HUES6 (cell line): ENCODE results near the gene IL6R.

Source experiments
- H3K27ac ChIP-seq: 2 replicates; pipeline ENCODE4 v1.7.0; 2013; ENCODE audit warnings: low read depth, mild to moderate bottlenecking, low read length, inconsistent platforms
- H3K27me3 ChIP-seq: 2 replicates; pipeline ENCODE4 v1.6.1; 2013; ENCODE audit warnings: low read length; ENCODE audit not compliant: control insufficient read depth, insufficient read depth
- H3K36me3 ChIP-seq: 2 replicates; pipeline ENCODE4 v1.6.1; 2013; ENCODE audit warnings: low read length; ENCODE audit not compliant: control insufficient read depth, insufficient read depth
- H3K4me1 ChIP-seq: 2 replicates; pipeline ENCODE4 v1.6.1; 2013; ENCODE audit warnings: low read length; ENCODE audit not compliant: control insufficient read depth, insufficient read depth
- H3K4me3 ChIP-seq: 2 replicates; pipeline ENCODE4 v1.5.1; 2013; ENCODE audit warnings: low read depth, low read length
- H3K9ac ChIP-seq: one replicate; pipeline ENCODE4 v1.6.1; 2013; ENCODE audit warnings: mild to moderate bottlenecking, low read length
- H3K9me3 ChIP-seq: 2 replicates; pipeline ENCODE4 v1.6.1; 2013; ENCODE audit warnings: low read depth, low read length; ENCODE audit not compliant: control insufficient read depth, insufficient read depth

IL6R gene

DNA sequence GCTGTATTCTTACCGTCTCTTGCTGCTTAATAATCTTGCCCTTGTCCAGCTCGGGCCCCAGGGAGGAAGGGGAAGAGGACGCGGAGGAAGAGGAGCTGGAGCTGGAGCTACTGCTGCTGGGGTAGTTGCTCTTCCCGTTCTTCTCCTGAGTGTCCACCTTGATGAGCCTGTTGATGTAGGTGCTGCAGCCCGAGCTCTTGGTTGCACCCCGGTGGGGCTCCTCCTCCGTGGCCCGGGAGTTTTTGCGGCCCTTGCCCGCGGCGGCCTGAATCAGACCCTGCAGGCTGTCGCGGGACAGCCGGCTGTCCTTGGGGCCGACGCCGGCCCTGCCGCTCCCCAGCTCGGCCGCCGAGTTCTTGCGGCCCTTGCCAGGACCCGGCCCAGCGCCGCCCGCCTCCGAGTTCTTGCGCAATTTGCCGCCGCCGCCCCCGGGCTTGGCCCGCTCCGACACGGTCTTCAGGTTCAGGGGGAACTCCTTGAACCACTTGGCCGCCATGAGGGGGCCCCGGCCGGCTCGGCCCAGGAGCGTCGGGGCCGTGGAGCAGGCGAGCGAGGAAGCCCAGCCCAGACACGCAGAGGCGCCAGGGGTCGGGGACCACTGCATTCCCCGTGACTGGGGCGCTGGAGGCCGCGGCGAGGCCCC lies 96.4 kb downstream of the IL6R start:
- peak overlapping the region; percentile 46 for H3K4me3 ChIP-seq
- no peak overlapping the region for H3K27ac ChIP-seq
- H3K9me3 ChIP-seq = peaks cover 4% of the 10 kb centered on the region
- peaks cover 77% of the 10 kb centered on the region for H3K27me3 ChIP-seq
- no peaks in the 10 kb centered on the region for H3K36me3 ChIP-seq
- peak overlapping the region; percentile 17 for H3K9ac ChIP-seq
- 0 out of 2 replicates have a peak, but pooled peaks cover 2% of the 10 kb centered on the region for H3K4me1 ChIP-seq

DNA sequence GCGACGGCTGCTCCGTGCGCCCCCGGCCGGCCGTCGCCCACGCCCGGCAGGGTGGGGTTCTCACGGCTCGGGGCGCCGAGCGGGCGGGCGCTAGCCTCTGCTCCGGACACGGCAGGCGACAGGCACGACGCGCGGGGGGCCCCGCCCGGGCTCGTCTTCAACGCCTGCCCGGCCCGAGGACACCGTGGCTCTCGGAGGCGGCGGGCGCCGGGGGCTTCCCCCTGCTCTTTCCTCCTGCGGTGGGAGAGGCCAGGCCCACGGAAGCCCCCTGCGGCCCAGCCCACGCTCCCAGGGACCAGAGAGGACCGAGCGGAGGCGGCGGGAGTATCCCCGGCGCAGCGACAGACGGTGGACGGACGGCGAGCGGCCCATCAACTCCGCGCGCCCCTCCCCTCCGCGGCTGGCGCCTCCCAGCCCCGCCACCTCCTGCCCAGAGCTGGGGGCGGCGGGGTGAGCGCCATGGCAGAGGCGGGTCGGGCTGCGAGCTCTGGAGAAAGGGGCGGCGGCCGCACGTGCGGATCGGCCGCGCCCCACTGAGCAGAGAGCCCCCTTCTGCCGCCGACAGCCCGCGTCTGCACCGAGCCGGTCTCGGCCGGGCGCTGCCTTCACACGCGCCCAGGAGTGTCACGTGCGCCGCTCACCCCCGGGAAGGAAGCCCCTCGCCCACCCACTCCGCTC lies 97.1 kb downstream of the IL6R start, which contains the start of the genes SHE and TDRD10:
Gene SHE (minus strand): TSS at position 347 of the 678 bp plus-strand sequence. CDS start 386 bp downstream, outside the sequence.
Gene TDRD10 (plus strand): TSS at position 154 of the 678 bp plus-strand sequence. CDS start 4,685 bp downstream, outside the sequence.
- Histone ChIP-seq H3K27ac (no peak within 1 kb of the TSS), H3K9me3 (peaks cover 4% of the 10 kb centered on the region), H3K4me1 (0 out of 2 replicates have a peak, but pooled peaks cover 2% of the 10 kb centered on the region), H3K9ac (peak within 1 kb of the TSS; percentile 17), H3K36me3 (no peaks in the 10 kb centered on the region), H3K27me3 (peaks cover 82% of the 10 kb centered on the region), H3K4me3 (peak within 1 kb of the TSS; percentile 46)

DNA sequence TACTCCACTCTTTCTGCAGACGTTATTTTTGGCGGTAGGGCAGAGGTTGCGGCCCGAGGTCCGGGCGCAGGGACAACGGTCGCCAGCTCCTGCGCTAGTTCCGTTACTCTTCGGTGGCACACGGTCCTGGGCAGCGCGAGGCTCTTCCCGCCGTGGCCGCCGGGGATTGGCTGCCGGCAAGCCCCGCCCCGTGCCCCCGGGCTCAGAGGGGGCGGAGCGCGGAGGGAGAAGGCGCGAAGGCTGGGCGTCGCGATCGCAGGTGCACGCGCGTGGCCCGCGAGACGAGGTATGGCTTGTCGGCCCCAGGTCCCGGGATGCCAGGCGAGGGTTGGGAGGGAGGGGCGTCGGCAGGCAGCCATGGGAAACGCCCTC lies 97.6 kb downstream of the IL6R start:
- Histone ChIP-seq H3K9ac (no peak overlapping the region), H3K27ac (no peak overlapping the region), H3K9me3 (peaks cover 4% of the 10 kb centered on the region), H3K36me3 (no peaks in the 10 kb centered on the region), H3K27me3 (peaks cover 88% of the 10 kb centered on the region), H3K4me1 (0 out of 2 replicates have a peak, but pooled peaks cover 2% of the 10 kb centered on the region), H3K4me3 (peak overlapping the region; percentile 46)

DNA sequence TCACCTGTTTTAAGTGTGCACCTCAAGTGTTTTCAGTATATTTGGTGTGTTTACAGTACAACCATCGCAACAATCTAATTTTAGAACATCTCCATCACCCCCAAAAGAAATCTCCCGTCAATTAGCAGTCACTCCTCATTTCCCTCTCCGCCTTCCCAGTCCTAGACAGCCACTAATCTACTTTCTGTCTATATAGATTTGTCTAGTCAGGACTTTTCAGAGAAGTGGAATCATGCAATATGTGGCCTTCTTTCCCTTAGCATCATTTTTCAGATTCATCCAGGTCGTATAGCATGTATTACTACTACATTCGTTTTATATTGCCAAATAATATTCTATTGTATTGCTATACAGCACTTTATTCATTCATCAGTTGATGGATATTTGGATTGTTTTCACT lies 98.8 kb downstream of the IL6R start:
- 0 out of 2 replicates have a peak, but pooled peaks cover 2% of the 10 kb centered on the region for H3K4me1 ChIP-seq
- H3K27ac ChIP-seq = no peak overlapping the region
- no peak overlapping the region for H3K4me3 ChIP-seq
- H3K36me3 ChIP-seq = no peaks in the 10 kb centered on the region
- no peak overlapping the region for H3K9ac ChIP-seq
- peaks cover 4% of the 10 kb centered on the region for H3K9me3 ChIP-seq
- H3K27me3 ChIP-seq = peaks cover 92% of the 10 kb centered on the region

DNA sequence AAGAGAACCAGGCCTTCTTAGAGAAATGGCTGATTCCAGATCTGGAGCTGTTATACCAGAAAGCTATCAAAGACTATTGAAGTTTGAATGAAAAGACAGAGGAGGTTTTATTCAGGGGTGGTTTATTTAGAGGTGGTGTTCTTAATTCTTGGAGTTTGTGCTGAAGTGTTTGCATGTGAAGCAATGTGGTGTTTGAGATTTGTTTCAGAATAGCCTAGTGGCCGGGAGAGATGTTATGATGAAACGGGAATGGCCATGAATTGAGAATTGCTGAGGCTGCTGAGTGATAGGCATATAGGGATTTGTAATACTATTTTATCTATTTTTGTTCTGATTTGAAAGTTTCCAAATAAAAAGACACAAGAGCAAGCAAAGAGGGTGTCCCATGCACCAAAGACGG lies 107.6 kb downstream of the IL6R start:
- Histone ChIP-seq H3K9me3 (no peaks in the 10 kb centered on the region), H3K4me1 (no peaks in the 10 kb centered on the region), H3K27me3 (peaks cover 13% of the 10 kb centered on the region; the same call in 1 of the 2 replicates), H3K4me3 (no peak overlapping the region), H3K9ac (no peak overlapping the region), H3K27ac (no peak overlapping the region), H3K36me3 (no peaks in the 10 kb centered on the region)

DNA sequence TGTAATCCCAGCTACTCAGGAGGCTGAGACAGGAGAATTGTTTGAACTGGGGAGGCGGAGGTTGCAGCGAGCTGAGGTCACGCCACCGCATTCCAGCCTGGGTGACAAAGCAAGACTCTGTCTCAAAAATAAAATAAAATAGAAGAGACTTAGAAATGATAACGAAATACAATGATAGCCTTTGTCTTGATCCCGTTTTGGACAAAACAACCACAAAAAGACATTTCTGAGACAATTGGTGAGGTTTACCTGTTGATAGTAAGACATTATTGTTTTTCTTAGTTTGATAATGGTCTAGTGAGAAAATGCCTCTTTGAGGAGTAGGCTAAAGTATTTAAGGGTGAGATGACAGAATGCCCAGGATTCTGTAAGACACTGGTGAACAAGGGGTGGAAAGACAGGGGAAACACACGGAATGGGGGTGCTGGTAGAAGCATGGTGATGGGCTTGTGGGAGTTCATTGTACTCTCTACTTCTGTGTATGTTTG lies 109.0 kb downstream of the IL6R start:
- H3K36me3 ChIP-seq = no peaks in the 10 kb centered on the region

DNA sequence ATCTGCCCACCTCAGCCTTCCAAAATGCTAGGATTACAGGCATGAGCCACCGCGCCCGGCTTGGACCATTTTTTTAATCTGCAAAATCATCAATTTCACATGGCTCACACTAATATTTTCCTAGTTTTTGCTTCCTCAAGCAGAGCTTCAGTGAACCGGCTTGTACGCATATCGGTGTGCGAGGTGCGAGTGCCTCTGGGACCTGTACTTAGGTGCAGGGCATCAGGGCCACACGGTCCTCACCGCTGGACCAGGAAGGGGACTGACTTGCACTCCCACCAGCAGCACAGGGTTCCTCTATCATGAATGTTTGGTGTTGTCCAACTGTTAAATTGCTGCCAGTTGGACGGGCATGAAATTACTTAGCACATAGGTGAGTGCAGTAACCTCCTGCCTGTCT lies 112.5 kb downstream of the IL6R start:
- Histone ChIP-seq H3K27me3 (peaks cover 3% of the 10 kb centered on the region; the same call in 1 of the 2 replicates), H3K9me3 (no peaks in the 10 kb centered on the region), H3K9ac (no peak overlapping the region)

More for the DNA sequence above, 109.0 kb downstream of the IL6R start:
- H3K9ac ChIP-seq = no peak overlapping the region
- no peaks in the 10 kb centered on the region for H3K4me1 ChIP-seq
- H3K27ac ChIP-seq = no peak overlapping the region
- no peaks in the 10 kb centered on the region for H3K9me3 ChIP-seq
- peaks cover 3% of the 10 kb centered on the region; the same call in 1 of the 2 replicates for H3K27me3 ChIP-seq
- H3K4me3 ChIP-seq = no peak overlapping the region

More for the DNA sequence above, 112.5 kb downstream of the IL6R start:
- no peak overlapping the region for H3K27ac ChIP-seq
- no peaks in the 10 kb centered on the region for H3K36me3 ChIP-seq
- H3K4me3 ChIP-seq = no peak overlapping the region
- H3K4me1 ChIP-seq = no peaks in the 10 kb centered on the region; the same call in 1 of the 2 replicates
